ENCODE data around the gene ELK3.

The ELK3 gene

DNA sequence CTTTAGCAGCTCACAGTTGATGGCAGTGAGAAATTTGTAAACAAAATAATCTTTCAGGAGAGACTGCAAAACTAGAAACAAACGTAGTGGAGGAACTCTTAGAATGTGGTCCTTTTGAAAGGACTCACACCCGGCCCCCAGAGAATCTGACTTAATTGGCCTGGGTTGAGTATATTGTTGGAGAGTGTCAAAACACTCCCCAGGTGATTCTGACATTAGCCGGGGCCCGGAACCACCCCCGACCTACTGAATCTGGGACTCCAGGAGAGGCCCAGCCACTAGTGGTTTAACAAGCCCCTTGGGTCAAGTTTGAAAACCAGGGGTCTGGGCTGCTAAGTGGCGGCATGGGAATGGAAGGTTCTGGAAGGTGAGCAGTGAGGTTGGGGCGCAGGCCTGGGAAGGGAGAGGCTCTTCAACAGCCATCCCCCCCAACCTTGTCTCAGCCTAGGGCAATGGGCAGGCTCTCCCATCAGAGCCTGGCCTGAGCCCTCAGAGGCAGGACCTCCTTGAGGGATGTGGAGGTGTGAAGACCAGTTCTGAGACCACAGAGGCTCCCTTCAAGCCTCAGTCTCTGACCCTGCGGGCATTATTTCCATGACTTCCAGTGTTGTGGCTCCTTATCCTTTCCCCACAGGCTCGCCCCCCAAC lies 1.1 kb upstream of the ELK3 start (continued):
- TF ChIP-seq ZNF660 (tag by site-specific recombination; IDR thresholded peaks at IDR 0.05) (no peak), ZNF791 (tag by site-specific recombination; IDR thresholded peaks at IDR 0.05) (no peak), ZBTB17 (tag by site-specific recombination; IDR thresholded peaks at IDR 0.05) (no peak), GLIS1 (tag by site-specific recombination; IDR thresholded peaks at IDR 0.05) (no peak), ZNF561 (tag by site-specific recombination; IDR thresholded peaks at IDR 0.05; ENCODE audit: borderline replicate concordance) (no peak)

DNA sequence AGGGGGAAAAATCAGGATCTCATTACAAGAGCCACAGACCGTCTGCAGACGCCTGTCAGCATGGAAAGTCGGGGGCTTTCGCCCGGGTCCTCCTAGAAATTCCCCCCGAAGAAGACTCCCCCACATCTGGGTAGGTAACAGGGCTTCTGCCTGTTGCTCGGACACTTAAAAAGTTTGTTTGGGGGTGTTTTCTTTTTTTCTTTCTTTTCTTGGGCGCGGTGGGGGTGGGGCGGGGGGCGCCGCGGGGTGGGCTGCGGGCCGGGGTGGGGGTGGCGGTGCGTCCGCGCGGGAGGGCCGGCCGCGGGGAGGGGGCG lies 358 bp downstream of the ELK3 start:
- TF ChIP-seq SCRT2 (tag by site-specific recombination; IDR thresholded peaks at IDR 0.05) (peak; percentile 47; the same call in 1 of the 2 replicates), MYNN (tag by site-specific recombination; IDR thresholded peaks at IDR 0.05; ENCODE audit: borderline replicate concordance) (no peak), ZBTB1 (tag by site-specific recombination; IDR thresholded peaks at IDR 0.05) (no peak), ZSCAN16 (tag by site-specific recombination; IDR thresholded peaks at IDR 0.05) (no peak), ZNF266 (tag by site-specific recombination; IDR thresholded peaks at IDR 0.05; ENCODE audit: low read depth) (no peak), ZNF24 (tag by site-specific recombination; IDR thresholded peaks at IDR 0.05) (no peak)
- TF ChIP-seq, protein P1, sequence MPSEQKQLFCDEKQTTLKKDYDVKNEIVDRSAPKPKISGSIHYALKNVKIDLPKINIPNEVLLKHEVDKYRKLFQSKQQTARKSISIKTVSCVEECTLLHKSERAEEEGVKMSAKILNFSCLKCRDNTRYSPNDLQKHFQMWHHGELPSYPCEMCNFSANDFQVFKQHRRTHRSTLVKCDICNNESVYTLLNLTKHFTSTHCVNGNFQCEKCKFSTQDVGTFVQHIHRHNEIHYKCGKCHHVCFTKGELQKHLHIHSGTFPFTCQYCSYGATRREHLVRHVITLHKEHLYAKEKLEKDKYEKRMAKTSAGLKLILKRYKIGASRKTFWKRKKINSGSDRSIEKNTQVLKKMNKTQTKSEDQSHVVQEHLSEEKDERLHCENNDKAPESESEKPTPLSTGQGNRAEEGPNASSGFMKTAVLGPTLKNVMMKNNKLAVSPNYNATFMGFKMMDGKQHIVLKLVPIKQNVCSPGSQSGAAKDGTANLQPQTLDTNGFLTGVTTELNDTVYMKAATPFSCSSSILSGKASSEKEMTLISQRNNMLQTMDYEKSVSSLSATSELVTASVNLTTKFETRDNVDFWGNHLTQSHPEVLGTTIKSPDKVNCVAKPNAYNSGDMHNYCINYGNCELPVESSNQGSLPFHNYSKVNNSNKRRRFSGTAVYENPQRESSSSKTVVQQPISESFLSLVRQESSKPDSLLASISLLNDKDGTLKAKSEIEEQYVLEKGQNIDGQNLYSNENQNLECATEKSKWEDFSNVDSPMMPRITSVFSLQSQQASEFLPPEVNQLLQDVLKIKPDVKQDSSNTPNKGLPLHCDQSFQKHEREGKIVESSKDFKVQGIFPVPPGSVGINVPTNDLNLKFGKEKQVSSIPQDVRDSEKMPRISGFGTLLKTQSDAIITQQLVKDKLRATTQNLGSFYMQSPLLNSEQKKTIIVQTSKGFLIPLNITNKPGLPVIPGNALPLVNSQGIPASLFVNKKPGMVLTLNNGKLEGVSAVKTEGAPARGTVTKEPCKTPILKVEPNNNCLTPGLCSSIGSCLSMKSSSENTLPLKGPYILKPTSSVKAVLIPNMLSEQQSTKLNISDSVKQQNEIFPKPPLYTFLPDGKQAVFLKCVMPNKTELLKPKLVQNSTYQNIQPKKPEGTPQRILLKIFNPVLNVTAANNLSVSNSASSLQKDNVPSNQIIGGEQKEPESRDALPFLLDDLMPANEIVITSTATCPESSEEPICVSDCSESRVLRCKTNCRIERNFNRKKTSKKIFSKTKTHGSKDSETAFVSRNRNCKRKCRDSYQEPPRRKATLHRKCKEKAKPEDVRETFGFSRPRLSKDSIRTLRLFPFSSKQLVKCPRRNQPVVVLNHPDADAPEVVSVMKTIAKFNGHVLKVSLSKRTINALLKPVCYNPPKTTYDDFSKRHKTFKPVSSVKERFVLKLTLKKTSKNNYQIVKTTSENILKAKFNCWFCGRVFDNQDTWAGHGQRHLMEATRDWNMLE (tag by site-specific recombination; conservative IDR thresholded peaks at IDR 0.05; ENCODE audit: low read depth) = no peak
- TF ChIP-seq, protein P2, sequence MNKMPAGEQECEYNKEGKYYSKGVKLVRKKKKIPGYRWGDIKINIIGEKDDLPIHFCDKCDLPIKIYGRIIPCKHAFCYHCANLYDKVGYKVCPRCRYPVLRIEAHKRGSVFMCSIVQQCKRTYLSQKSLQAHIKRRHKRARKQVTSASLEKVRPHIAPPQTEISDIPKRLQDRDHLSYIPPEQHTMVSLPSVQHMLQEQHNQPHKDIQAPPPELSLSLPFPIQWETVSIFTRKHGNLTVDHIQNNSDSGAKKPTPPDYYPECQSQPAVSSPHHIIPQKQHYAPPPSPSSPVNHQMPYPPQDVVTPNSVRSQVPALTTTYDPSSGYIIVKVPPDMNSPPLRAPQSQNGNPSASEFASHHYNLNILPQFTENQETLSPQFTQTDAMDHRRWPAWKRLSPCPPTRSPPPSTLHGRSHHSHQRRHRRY (tag by site-specific recombination; IDR thresholded peaks at IDR 0.05) = no peak
- H3K4me1 ChIP-seq (ENCODE audit: control insufficient read depth, insufficient read depth, low read length) = 0 out of 2 replicates have a peak, but pooled peaks cover 4% of the 10 kb centered on the region
- H3K36me3 ChIP-seq (ENCODE audit: control insufficient read depth in 2 of 2, insufficient read depth in 1 of 2, low read length in 2 of 2) = no peaks in the 10 kb centered on the region
- H3K4me3 ChIP-seq (ENCODE audit: low read depth, low read length) = peak overlapping the region; percentile 93
- no peaks in the 10 kb centered on the region for H3K9me3 ChIP-seq (ENCODE audit: control insufficient read depth, insufficient read depth, low read depth, low read length)
- POLR2A ChIA-PET = no interaction called here
- peak overlapping the region; percentile 82; the same call in 1 of the 2 replicates for H3K27ac ChIP-seq (ENCODE audit: extremely low read depth, low read depth, low read length)
- CTCF ChIA-PET = interaction anchor here (0.6 kb wide), 1 partner anchor 20 kb away, joined by 3 read pairs; no protein-coding TSS in a partner anchor

DNA sequence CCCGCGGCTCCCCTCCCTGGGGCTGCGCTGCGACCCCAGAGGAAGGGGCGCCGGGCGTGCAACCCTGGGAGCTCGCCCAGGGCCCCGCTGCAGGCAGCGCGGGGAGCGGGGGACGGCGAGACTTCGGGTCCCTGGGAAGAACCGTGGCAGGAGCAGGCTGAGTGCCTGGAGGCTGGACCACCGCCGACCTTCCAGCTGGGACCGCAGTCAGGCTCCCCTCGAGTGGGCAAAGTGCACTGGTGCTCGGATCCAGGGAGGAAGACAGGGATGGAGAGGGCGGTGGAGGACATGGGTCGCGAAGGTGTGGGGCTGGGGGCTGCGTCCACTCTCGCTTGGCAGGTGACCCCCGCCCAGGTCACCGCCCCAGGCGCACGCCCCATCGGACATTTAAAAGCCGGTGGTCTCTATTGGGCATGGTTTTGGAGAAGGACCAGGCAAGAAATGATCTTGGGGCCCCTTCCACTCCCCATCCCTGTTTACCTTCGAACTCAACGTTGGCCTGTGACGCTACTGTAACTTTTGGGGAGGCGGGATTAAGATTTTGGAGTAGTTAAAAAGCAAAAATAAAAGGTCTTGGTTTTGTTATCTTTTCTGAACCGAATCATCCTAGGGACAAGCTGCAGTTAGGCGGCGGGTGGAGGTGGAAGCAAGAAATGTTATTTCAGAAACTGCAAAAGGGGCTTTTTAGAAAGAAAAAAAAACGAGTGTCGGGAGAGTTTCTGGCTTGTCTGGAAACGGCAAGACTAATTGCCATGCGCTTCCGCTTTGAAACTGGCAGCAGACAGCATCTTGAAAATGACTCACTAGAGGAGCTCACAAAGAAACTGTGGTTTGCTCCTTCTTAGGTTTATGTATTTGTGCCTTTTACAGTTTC lies 1.0 kb downstream of the ELK3 start:
- POLR2A ChIA-PET = interaction anchor here (1.0 kb wide), 1 partner anchor 160 kb away, joined by 4 read pairs; the partner anchor contains the start of gene LTA4H
- CTCF ChIA-PET = interaction anchor here (0.6 to 0.7 kb wide), 2 partner anchors 21 to 193 kb away, joined by 3 read pairs; no protein-coding TSS in a partner anchor
- H3K27ac ChIP-seq (ENCODE audit: extremely low read depth, low read depth, low read length) = peak overlapping the region; percentile 82
- TF ChIP-seq SP2 (tag by site-specific recombination; IDR thresholded peaks at IDR 0.05) (0 out of 2 replicates have a peak, but pooled peaks have one; percentile 8), BCL11A (tag by site-specific recombination; IDR thresholded peaks at IDR 0.05; ENCODE audit: low read depth) (0 out of 2 replicates have a peak, but pooled peaks have one; percentile 28), ZNF24 (tag by site-specific recombination; IDR thresholded peaks at IDR 0.05) (no peak), ZNF677 (tag by site-specific recombination; IDR thresholded peaks at IDR 0.05) (no peak), TRIM28 (IDR thresholded peaks at IDR 0.05; ENCODE audit: borderline replicate concordance, low read length) (no peak), KLF7 (tag by site-specific recombination; IDR thresholded peaks at IDR 0.05; ENCODE audit: borderline replicate concordance) (0 out of 2 replicates have a peak, but pooled peaks have one; percentile 36), ZNF354C (tag by site-specific recombination; IDR thresholded peaks at IDR 0.05; ENCODE audit: borderline replicate concordance, low read depth) (no peak)
- TF ChIP-seq, protein P3, sequence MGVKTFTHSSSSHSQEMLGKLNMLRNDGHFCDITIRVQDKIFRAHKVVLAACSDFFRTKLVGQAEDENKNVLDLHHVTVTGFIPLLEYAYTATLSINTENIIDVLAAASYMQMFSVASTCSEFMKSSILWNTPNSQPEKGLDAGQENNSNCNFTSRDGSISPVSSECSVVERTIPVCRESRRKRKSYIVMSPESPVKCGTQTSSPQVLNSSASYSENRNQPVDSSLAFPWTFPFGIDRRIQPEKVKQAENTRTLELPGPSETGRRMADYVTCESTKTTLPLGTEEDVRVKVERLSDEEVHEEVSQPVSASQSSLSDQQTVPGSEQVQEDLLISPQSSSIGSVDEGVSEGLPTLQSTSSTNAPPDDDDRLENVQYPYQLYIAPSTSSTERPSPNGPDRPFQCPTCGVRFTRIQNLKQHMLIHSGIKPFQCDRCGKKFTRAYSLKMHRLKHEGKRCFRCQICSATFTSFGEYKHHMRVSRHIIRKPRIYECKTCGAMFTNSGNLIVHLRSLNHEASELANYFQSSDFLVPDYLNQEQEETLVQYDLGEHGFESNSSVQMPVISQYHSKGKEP (tag by site-specific recombination; IDR thresholded peaks at IDR 0.05) = 0 out of 2 replicates have a peak, but pooled peaks have one; percentile 31
- TF ChIP-seq, protein P4, sequence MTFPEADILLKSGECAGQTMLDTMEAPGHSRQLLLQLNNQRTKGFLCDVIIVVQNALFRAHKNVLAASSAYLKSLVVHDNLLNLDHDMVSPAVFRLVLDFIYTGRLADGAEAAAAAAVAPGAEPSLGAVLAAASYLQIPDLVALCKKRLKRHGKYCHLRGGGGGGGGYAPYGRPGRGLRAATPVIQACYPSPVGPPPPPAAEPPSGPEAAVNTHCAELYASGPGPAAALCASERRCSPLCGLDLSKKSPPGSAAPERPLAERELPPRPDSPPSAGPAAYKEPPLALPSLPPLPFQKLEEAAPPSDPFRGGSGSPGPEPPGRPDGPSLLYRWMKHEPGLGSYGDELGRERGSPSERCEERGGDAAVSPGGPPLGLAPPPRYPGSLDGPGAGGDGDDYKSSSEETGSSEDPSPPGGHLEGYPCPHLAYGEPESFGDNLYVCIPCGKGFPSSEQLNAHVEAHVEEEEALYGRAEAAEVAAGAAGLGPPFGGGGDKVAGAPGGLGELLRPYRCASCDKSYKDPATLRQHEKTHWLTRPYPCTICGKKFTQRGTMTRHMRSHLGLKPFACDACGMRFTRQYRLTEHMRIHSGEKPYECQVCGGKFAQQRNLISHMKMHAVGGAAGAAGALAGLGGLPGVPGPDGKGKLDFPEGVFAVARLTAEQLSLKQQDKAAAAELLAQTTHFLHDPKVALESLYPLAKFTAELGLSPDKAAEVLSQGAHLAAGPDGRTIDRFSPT (tag by site-specific recombination; IDR thresholded peaks at IDR 0.05) = no peak

More for the DNA sequence above, 1.0 kb downstream of the ELK3 start:
- Histone ChIP-seq H3K9me3 (ENCODE audit: control insufficient read depth, insufficient read depth, low read depth, low read length) (no peaks in the 10 kb centered on the region), H3K4me3 (ENCODE audit: low read depth, low read length) (peak overlapping the region; percentile 93), H3K36me3 (ENCODE audit: control insufficient read depth in 2 of 2, insufficient read depth in 1 of 2, low read length in 2 of 2) (no peaks in the 10 kb centered on the region), H3K4me1 (ENCODE audit: control insufficient read depth, insufficient read depth, low read length) (0 out of 2 replicates have a peak, but pooled peaks cover 4% of the 10 kb centered on the region)

Measured in HEK293 (cell line).